Measurements from ENCODE around the gene INTS6. TPM values are rescaled to one million over a fixed set of nuclear protein-coding genes. Genes with fewer than 3 reads are reported as not detected.

The INTS6 gene
- total and polyA plus RNA-seq, 2 donors from 2014 or later, result 8.3 to 31.0 TPM

- no peak for TF ChIP-seq CTCF (IDR thresholded peaks at IDR 0.05; ENCODE audit: borderline replicate concordance, extremely low read depth, insufficient read depth)
- Histone ChIP-seq H3K27ac (ENCODE audit: low read depth in 2 of 2, low read length in 2 of 2) (no peak overlapping the region), H3K27me3 (ENCODE audit: control insufficient read depth, insufficient read depth, low read length) (no peaks in the 10 kb centered on the region), H3K4me1 (ENCODE audit: control insufficient read depth in 2 of 3, insufficient read depth in 2 of 3, low read depth in 1 of 3, low read length in 3 of 3) (peaks cover 0 to 6% (median 4%) of the 10 kb centered on the region in 3 donors), H3K36me3 (ENCODE audit: control insufficient read depth in 2 of 3, insufficient read depth in 3 of 3, low read length in 3 of 3) (peaks cover 0 to 8% (median 0%) of the 10 kb centered on the region in 3 donors), H3K4me3 (ENCODE audit: low read length in 3 of 3) (no peak overlapping the region), H3K9ac (ENCODE audit: low read length in 3 of 3) (no peak overlapping the region), H3K9me3 (ENCODE audit: control insufficient read depth in 2 of 3, insufficient read depth in 1 of 3, low read length in 3 of 3) (no peaks in the 10 kb centered on the region)
- FAIRE-seq, result no peak
- DNase-seq, result peak in 1 of 5 donors; percentile 64
- intact Hi-C loops (cut with DNase I), result loop anchor here (10.0 kb wide), 1 partner anchor 128 kb away; the partner anchor contains the start of gene WDFY2
Observed at GRCh38 chr13:51456510-51456909, 3.7 kb upstream of the INTS6 start.

GRCh38 chr13:51455532-51455931 is 2.7 kb upstream of the INTS6 start:
- FAIRE-seq (no peak), DNase-seq (peak in 2 of 5 donors; percentile 36 to 77)
- Histone ChIP-seq H3K4me1 (ENCODE audit: control insufficient read depth in 2 of 3, insufficient read depth in 2 of 3, low read depth in 1 of 3, low read length in 3 of 3) (peaks cover 4 to 10% (median 5%) of the 10 kb centered on the region in 3 donors), H3K36me3 (ENCODE audit: control insufficient read depth in 2 of 3, insufficient read depth in 3 of 3, low read length in 3 of 3) (peaks cover 0 to 9% (median 0%) of the 10 kb centered on the region in 3 donors), H3K9me3 (ENCODE audit: control insufficient read depth in 2 of 3, insufficient read depth in 1 of 3, low read length in 3 of 3) (no peaks in the 10 kb centered on the region), H3K27me3 (ENCODE audit: control insufficient read depth, insufficient read depth, low read length) (no peaks in the 10 kb centered on the region), H3K27ac (ENCODE audit: low read depth in 2 of 2, low read length in 2 of 2) (no peak overlapping the region), H3K4me3 (ENCODE audit: low read length in 3 of 3) (no peak overlapping the region), H3K9ac (ENCODE audit: low read length in 3 of 3) (no peak overlapping the region)
- no peak for TF ChIP-seq CTCF (IDR thresholded peaks at IDR 0.05; ENCODE audit: borderline replicate concordance, extremely low read depth, insufficient read depth)
- intact Hi-C loops (cut with DNase I), result loop anchor here (10.0 kb wide), 1 partner anchor 129 kb away; the partner anchor contains the start of gene WDFY2

- no peak for TF ChIP-seq CTCF (IDR thresholded peaks at IDR 0.05; ENCODE audit: borderline replicate concordance, extremely low read depth, insufficient read depth)
- intact Hi-C loops (cut with DNase I), result loop anchor here (10.0 kb wide), 1 partner anchor 131 kb away; the partner anchor contains the start of gene WDFY2
- DNase-seq (peak in 4 of 5 donors; percentile 33 to 69 (median 62)), FAIRE-seq (no peak)
- Histone ChIP-seq H3K36me3 (ENCODE audit: control insufficient read depth in 2 of 3, insufficient read depth in 3 of 3, low read length in 3 of 3) (peaks cover 0 to 18% (median 0%) of the 10 kb centered on the region in 3 donors), H3K4me1 (ENCODE audit: control insufficient read depth in 2 of 3, insufficient read depth in 2 of 3, low read depth in 1 of 3, low read length in 3 of 3) (peaks cover 4 to 10% (median 6%) of the 10 kb centered on the region in 3 donors), H3K4me3 (ENCODE audit: low read length in 3 of 3) (peak overlapping the region; percentile 74 to 89 (median 83)), H3K9me3 (ENCODE audit: control insufficient read depth in 2 of 3, insufficient read depth in 1 of 3, low read length in 3 of 3) (no peaks in the 10 kb centered on the region), H3K27ac (ENCODE audit: low read depth in 2 of 2, low read length in 2 of 2) (peak overlapping the region; percentile 95 to 96), H3K9ac (ENCODE audit: low read length in 3 of 3) (peak overlapping the region; percentile 56 to 95 (median 88)), H3K27me3 (ENCODE audit: control insufficient read depth, insufficient read depth, low read length) (no peaks in the 10 kb centered on the region)
Observed at GRCh38 chr13:51453959-51454703, 1.3 kb upstream of the INTS6 start.
